Liver (tissue), 9 donors: ENCODE measurements around the gene SLC9A2. TPM values are rescaled to one million over a fixed set of nuclear protein-coding genes. Genes with fewer than 3 reads are reported as not detected.

Source experiments
- DNase-seq: peaks from one replicate; pipeline ENCODE4 v3.0.0-alpha.2; 2017; ENCODE audit warnings: low spot score
- H3K27ac ChIP-seq, 2 donors: one replicate each; pipeline ENCODE4 v1.7.0; 2013; ENCODE audit warnings: inconsistent platforms in 2 of 2, low read length in 2 of 2, control low read depth in 1 of 2, low read depth in 1 of 2, mild to moderate bottlenecking in 1 of 2
- H3K27me3 ChIP-seq, 4 donors: one replicate each; pipeline versions ENCODE4 v1.6.1 to v1.7.0; 2013; ENCODE audit warnings: low read length in 3 of 4, inconsistent platforms in 1 of 4, mild to moderate bottlenecking in 1 of 4, moderate library complexity in 1 of 4; ENCODE audit not compliant: control insufficient read depth in 4 of 4, insufficient read depth in 4 of 4
- H3K36me3 ChIP-seq, 4 donors: one replicate each; pipeline versions ENCODE4 v1.6.1 to v1.7.0; 2013; ENCODE audit warnings: low read length in 3 of 4, mild to moderate bottlenecking in 3 of 4, low read depth in 1 of 4, moderate library complexity in 1 of 4; ENCODE audit not compliant: control insufficient read depth in 4 of 4, insufficient read depth in 3 of 4
- H3K4me1 ChIP-seq, 4 donors: one replicate each; pipeline versions ENCODE4 v1.6.1 to v1.7.0; 2013; ENCODE audit warnings: low read length in 3 of 4, mild to moderate bottlenecking in 3 of 4, moderate library complexity in 1 of 4; ENCODE audit not compliant: control insufficient read depth in 4 of 4, insufficient read depth in 4 of 4
- H3K4me3 ChIP-seq, 3 donors: one replicate each; pipeline versions ENCODE4 v1.6.1 to v1.7.0; 2013; ENCODE audit warnings: low read length in 3 of 3, control low read depth in 1 of 3, low read depth in 1 of 3, mild to moderate bottlenecking in 1 of 3
- H3K9ac ChIP-seq, 2 donors: one replicate each; pipeline ENCODE4 v1.7.0; 2013; ENCODE audit warnings: low read length in 2 of 2, mild to moderate bottlenecking in 2 of 2, moderate library complexity in 2 of 2, control low read depth in 1 of 2, low read depth in 1 of 2
- H3K9me3 ChIP-seq, 4 donors: one replicate each; pipeline versions ENCODE4 v1.6.1 to v1.7.0; 2013; ENCODE audit warnings: low read length in 3 of 4; ENCODE audit not compliant: control insufficient read depth in 4 of 4
- CTCF ChIP-seq: fragments of 150-350 bp; IDR thresholded peaks from 2 replicates; pipeline ENCODE4 v1.5.1; 2017; ENCODE audit warnings: improper control_type of control experiment, low read depth, low read length; ENCODE audit not compliant: missing input control
- EGR1 ChIP-seq, 2 donors: IDR thresholded peaks; 2 replicates each; pipeline ENCODE4 v1.6.1; 2016 to 2018; ENCODE audit warnings: antibody characterized with exemption in 2 of 2, low read depth in 2 of 2
- FOXA1 ChIP-seq: IDR thresholded peaks from 2 replicates; pipeline ENCODE4 v1.6.1; 2016; ENCODE audit warnings: antibody characterized with exemption
- FOXA2 ChIP-seq: IDR thresholded peaks from 2 replicates; pipeline ENCODE4 v1.6.1; 2016; ENCODE audit warnings: antibody characterized with exemption
- HNF4A ChIP-seq, 2 donors: conservative IDR thresholded peaks; 2 replicates each; pipeline ENCODE4 v1.6.1; 2016; ENCODE audit warnings: antibody characterized with exemption in 2 of 2, mild to moderate bottlenecking in 2 of 2
- JUND ChIP-seq, 2 donors: IDR thresholded peaks; 2 replicates each; pipeline ENCODE4 v1.6.1; 2016; ENCODE audit warnings: antibody characterized with exemption in 2 of 2
- NR2F2 ChIP-seq: IDR thresholded peaks from 2 replicates; pipeline ENCODE4 v1.6.1; 2016; ENCODE audit warnings: antibody characterized with exemption
- RXRA ChIP-seq, 2 donors: IDR thresholded peaks; 2 replicates each; pipeline ENCODE4 v1.6.1; 2017 to 2018; ENCODE audit warnings: antibody characterized with exemption in 2 of 2, mild to moderate bottlenecking in 1 of 2
- SP1 ChIP-seq: IDR thresholded peaks from 2 replicates; pipeline ENCODE4 v1.6.1; 2018; ENCODE audit warnings: antibody characterized with exemption, mild to moderate bottlenecking
- TAF1 ChIP-seq: conservative IDR thresholded peaks from 2 replicates; pipeline ENCODE4 v1.6.1; 2016; ENCODE audit warnings: antibody characterized with exemption, mild to moderate bottlenecking
- YY1 ChIP-seq: IDR thresholded peaks from 2 replicates; pipeline ENCODE4 v1.6.1; 2016; ENCODE audit warnings: antibody characterized with exemption, mild to moderate bottlenecking
- WGBS: extraction: QIAGEN DNeasy Blood & Tissue Kit; methylation state at CpG from one replicate; pipeline ENCODE4 v1.1.7; 2013; 5-methylcytosine and 5-hydroxymethylcytosine counted together
- polyA plus RNA-seq, 2 donors: library from polyadenylated mRNA; stranded (reverse) in 1 of 2; unstranded in 1 of 2; fragments of 200-250 nt in 1 of 2; fragments of >200 nt in 1 of 2; fragmentation: Nextera tagmentation in 1 of 2; extraction: Ambion mirVana in 1 of 2; gene quantifications; one replicate each; pipeline versions ENCODE4 v1.2.1 to v1.2.3, GENCODE V29; 2013 to 2015
- total RNA-seq, 2 donors: library from RNA; depleted of rRNA; stranded (reverse); fragments of >200 nt; gene quantifications; one replicate each; pipeline ENCODE4 v1.2.3, GENCODE V29; 2014
- TF ChIP-seq, protein P1 (sequence below): IDR thresholded peaks from 2 replicates; pipeline ENCODE4 v1.6.1; 2016; ENCODE audit warnings: antibody characterized with exemption
- TF ChIP-seq, protein P2 (sequence below): IDR thresholded peaks from 2 replicates; pipeline ENCODE4 v1.6.1; 2016; ENCODE audit warnings: antibody characterized with exemption
- TF ChIP-seq, protein P3 (sequence below): IDR thresholded peaks from 2 replicates; pipeline ENCODE4 v1.6.1; 2016; ENCODE audit warnings: antibody characterized with exemption, mild to moderate bottlenecking
- donor health status: healthy.
- donor health status: healthy.
- donor health status: healthy.
- donor health status: healthy.
- donor health status: healthy.

SLC9A2 gene
- total and polyA plus RNA-seq, 4 donors, result under 0.01 to 0.05 (median 0.01) TPM; not detected in 1

DNA sequence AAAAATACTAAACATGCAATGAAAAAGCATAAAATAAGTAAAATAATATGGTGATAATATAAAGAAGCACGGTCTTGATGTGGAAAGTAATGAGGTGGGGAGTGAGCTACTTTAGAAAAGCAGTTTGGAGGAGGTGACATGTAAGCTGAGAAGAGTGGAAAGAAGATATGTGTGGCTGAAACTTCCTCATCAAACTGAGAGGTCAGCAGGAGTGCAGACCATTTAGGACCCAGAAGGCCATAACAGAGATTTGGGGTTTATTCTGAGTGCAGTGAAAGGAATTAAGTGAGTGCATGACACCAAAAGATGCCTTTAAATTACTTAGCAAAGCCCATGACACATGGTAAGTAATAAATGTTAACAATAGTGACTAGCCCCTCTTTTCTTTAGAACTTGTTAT is 118.1 kb downstream of the SLC9A2 start:
- WGBS, result 79% methylated on average over 1 of the region's 1 CpG
- Histone ChIP-seq H3K36me3 (no peaks in the 10 kb centered on the region), H3K4me1 (peaks cover 0 to 20% (median 7%) of the 10 kb centered on the region in 4 donors), H3K4me3 (no peak overlapping the region), H3K27me3 (no peaks in the 10 kb centered on the region), H3K9me3 (no peaks in the 10 kb centered on the region), H3K9ac (no peak overlapping the region), H3K27ac (no peak overlapping the region)
- no peak for DNase-seq
- TF ChIP-seq YY1 (no peak), TAF1 (no peak)
- TF ChIP-seq, protein P1, sequence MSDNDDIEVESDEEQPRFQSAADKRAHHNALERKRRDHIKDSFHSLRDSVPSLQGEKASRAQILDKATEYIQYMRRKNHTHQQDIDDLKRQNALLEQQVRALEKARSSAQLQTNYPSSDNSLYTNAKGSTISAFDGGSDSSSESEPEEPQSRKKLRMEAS, result no peak

GRCh38 chr2:102743259-102743658 is 123.9 kb downstream of the SLC9A2 start:
- 96% methylated on average over 3 of the region's 3 CpGs for WGBS
- Histone ChIP-seq H3K36me3 (no peaks in the 10 kb centered on the region), H3K4me3 (no peak overlapping the region), H3K9me3 (no peaks in the 10 kb centered on the region), H3K27me3 (no peaks in the 10 kb centered on the region), H3K4me1 (no peaks in the 10 kb centered on the region), H3K27ac (no peak overlapping the region), H3K9ac (no peak overlapping the region)
- DNase-seq, result no peak
- TF ChIP-seq, protein P1, result no peak
- TF ChIP-seq FOXA2 (no peak), JUND (IDR thresholded peaks at IDR 0.05) (no peak), RXRA (IDR thresholded peaks at IDR 0.05) (no peak), FOXA1 (no peak), NR2F2 (no peak), SP1 (no peak), HNF4A (conservative IDR thresholded peaks at IDR 0.05) (no peak), CTCF (no peak), EGR1 (IDR thresholded peaks at IDR 0.05; ENCODE audit: low read depth in 2 of 2) (no peak)
- TF ChIP-seq, protein P2, sequence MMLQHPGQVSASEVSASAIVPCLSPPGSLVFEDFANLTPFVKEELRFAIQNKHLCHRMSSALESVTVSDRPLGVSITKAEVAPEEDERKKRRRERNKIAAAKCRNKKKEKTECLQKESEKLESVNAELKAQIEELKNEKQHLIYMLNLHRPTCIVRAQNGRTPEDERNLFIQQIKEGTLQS, result no peak
- TF ChIP-seq, protein P3, sequence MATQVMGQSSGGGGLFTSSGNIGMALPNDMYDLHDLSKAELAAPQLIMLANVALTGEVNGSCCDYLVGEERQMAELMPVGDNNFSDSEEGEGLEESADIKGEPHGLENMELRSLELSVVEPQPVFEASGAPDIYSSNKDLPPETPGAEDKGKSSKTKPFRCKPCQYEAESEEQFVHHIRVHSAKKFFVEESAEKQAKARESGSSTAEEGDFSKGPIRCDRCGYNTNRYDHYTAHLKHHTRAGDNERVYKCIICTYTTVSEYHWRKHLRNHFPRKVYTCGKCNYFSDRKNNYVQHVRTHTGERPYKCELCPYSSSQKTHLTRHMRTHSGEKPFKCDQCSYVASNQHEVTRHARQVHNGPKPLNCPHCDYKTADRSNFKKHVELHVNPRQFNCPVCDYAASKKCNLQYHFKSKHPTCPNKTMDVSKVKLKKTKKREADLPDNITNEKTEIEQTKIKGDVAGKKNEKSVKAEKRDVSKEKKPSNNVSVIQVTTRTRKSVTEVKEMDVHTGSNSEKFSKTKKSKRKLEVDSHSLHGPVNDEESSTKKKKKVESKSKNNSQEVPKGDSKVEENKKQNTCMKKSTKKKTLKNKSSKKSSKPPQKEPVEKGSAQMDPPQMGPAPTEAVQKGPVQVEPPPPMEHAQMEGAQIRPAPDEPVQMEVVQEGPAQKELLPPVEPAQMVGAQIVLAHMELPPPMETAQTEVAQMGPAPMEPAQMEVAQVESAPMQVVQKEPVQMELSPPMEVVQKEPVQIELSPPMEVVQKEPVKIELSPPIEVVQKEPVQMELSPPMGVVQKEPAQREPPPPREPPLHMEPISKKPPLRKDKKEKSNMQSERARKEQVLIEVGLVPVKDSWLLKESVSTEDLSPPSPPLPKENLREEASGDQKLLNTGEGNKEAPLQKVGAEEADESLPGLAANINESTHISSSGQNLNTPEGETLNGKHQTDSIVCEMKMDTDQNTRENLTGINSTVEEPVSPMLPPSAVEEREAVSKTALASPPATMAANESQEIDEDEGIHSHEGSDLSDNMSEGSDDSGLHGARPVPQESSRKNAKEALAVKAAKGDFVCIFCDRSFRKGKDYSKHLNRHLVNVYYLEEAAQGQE, result no peak
